Measurements from ENCODE around the gene MYO10.
A peak's percentile ranks its signal among the peaks of the same experiment; 100 is the strongest.

The MYO10 gene

DNA sequence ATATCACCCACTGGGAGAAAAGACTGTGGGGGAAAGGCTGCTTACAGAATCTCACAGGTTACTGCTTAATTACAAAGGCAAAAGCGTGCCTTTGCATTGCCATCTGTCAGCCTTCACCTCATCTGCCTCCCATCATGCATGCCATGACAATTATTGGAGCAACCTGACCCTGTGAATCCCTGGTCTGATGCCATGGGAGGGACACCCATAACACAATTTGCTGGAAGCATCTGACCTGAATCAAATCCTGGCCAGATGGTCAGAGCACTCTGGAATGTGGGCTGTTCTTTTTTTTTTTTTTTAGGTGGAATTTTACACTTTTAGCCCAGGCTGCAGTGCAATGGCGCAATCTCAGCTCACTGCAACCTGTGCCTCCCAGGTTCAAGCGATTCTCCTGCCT lies 307.7 kb downstream of the MYO10 start:
- Histone ChIP-seq H3K79me2 (no peaks in the 10 kb centered on the region), H3K27ac (no peak overlapping the region), H3K4me2 (ENCODE audit: low read length) (no peak overlapping the region), H3K9ac (no peak overlapping the region), H2AFZ (no peak overlapping the region), H3K4me3 (ENCODE audit: low read depth, low read length) (no peak overlapping the region), H3K36me3 (ENCODE audit: control insufficient read depth, insufficient read depth, low read length) (no peaks in the 10 kb centered on the region), H3K27me3 (ENCODE audit: control insufficient read depth, insufficient read depth, low read length) (no peaks in the 10 kb centered on the region), H3K4me1 (peaks cover 9% of the 10 kb centered on the region), H3K9me3 (ENCODE audit: control insufficient read depth, low read length) (no peaks in the 10 kb centered on the region)
- TF ChIP-seq, protein P1, sequence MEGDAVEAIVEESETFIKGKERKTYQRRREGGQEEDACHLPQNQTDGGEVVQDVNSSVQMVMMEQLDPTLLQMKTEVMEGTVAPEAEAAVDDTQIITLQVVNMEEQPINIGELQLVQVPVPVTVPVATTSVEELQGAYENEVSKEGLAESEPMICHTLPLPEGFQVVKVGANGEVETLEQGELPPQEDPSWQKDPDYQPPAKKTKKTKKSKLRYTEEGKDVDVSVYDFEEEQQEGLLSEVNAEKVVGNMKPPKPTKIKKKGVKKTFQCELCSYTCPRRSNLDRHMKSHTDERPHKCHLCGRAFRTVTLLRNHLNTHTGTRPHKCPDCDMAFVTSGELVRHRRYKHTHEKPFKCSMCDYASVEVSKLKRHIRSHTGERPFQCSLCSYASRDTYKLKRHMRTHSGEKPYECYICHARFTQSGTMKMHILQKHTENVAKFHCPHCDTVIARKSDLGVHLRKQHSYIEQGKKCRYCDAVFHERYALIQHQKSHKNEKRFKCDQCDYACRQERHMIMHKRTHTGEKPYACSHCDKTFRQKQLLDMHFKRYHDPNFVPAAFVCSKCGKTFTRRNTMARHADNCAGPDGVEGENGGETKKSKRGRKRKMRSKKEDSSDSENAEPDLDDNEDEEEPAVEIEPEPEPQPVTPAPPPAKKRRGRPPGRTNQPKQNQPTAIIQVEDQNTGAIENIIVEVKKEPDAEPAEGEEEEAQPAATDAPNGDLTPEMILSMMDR (IDR thresholded peaks at IDR 0.05), result no peak

DNA sequence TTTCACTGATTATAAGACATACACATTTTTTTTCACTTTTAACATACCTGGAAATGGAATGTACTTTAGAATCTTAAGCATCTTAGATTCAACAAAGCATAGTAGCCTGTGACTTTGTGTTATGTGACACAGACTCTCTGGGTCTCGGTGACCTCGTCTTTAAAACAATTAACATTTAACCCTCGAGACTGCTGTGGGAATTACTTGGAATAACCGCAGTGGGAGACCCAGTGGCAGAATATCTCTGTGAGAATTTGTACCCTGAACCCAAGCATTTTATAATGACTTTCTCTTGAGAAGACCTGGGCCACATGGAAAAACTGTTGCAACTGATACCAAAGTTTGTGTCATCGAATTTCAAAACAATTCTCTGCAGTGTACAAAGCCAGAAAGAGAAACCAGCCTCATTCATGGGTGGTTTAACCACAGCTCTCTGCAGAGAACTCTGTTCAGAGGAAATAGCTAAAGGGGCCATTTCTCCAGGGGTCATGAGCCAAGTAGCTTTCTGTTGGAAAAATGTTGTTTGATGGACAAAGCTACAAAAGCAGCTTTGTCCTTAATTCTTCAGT lies 309.3 kb downstream of the MYO10 start:
- H3K4me2 ChIP-seq (ENCODE audit: low read length), result peak overlapping the region; percentile 7
- H3K4me1 ChIP-seq, result peaks cover 9% of the 10 kb centered on the region
- no peaks in the 10 kb centered on the region for H3K36me3 ChIP-seq (ENCODE audit: control insufficient read depth, insufficient read depth, low read length)
- H3K27me3 ChIP-seq (ENCODE audit: control insufficient read depth, insufficient read depth, low read length), result no peaks in the 10 kb centered on the region
- no peak overlapping the region for H3K4me3 ChIP-seq (ENCODE audit: low read depth, low read length)
- no peak overlapping the region for H3K9ac ChIP-seq
- H3K27ac ChIP-seq, result no peak overlapping the region
- H3K9me3 ChIP-seq (ENCODE audit: control insufficient read depth, low read length), result no peaks in the 10 kb centered on the region
- H3K79me2 ChIP-seq, result no peaks in the 10 kb centered on the region
- H2AFZ ChIP-seq, result no peak overlapping the region
- TF ChIP-seq, protein P1 (IDR thresholded peaks at IDR 0.05), result no peak

DNA sequence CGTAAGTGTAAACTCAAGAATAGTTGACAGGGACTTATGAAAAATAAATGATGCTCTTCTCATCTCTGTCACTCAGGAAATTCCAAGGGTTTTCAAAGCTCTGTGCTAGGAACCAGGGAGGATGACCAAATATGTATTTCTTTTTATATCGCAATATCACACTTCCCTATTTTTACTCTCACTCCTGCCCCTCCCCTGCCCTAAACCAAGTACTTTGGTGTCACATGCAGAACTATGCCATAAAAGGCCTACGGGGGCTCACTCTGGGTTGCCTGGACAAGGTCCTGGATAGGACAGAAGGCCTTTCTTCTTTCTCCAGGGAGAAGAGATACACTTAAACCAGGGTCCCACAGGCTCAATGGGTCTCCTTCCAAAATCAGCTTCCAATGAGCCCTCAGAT lies 311.0 kb downstream of the MYO10 start:
- Histone ChIP-seq H3K9ac (no peak overlapping the region), H3K4me3 (ENCODE audit: low read depth, low read length) (no peak overlapping the region), H3K36me3 (ENCODE audit: control insufficient read depth, insufficient read depth, low read length) (no peaks in the 10 kb centered on the region), H3K27ac (no peak overlapping the region), H3K27me3 (ENCODE audit: control insufficient read depth, insufficient read depth, low read length) (no peaks in the 10 kb centered on the region), H2AFZ (no peak overlapping the region), H3K4me1 (peaks cover 9% of the 10 kb centered on the region), H3K9me3 (ENCODE audit: control insufficient read depth, low read length) (no peaks in the 10 kb centered on the region), H3K4me2 (ENCODE audit: low read length) (no peak overlapping the region), H3K79me2 (no peaks in the 10 kb centered on the region)
- TF ChIP-seq, protein P1 (IDR thresholded peaks at IDR 0.05), result no peak

DNA sequence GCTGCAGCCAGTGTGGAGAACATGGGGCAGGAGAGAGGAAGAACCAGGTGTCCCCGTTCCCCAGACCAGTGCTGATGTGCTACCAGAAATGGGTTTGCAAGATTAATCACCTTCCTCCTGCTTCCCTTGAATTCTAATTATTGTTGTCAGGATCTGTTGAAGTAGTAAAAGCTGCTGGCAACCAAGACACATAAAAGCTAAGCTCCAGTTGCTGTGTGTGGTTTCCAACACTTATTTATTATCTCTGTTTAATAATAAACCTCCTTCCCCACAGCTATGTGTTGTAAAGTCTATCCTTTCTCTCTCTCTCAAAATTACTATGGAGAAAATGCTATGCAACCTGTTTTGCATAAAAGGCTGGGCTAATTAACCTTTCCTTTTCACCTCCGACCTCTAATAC lies 317.0 kb downstream of the MYO10 start:
- Histone ChIP-seq H3K4me3 (ENCODE audit: low read depth, low read length) (no peak overlapping the region), H3K36me3 (ENCODE audit: control insufficient read depth, insufficient read depth, low read length) (no peaks in the 10 kb centered on the region), H3K4me2 (ENCODE audit: low read length) (no peak overlapping the region), H3K79me2 (no peaks in the 10 kb centered on the region), H3K27me3 (ENCODE audit: control insufficient read depth, insufficient read depth, low read length) (no peaks in the 10 kb centered on the region), H3K27ac (no peak overlapping the region), H3K9me3 (ENCODE audit: control insufficient read depth, low read length) (no peaks in the 10 kb centered on the region), H3K9ac (no peak overlapping the region), H2AFZ (no peak overlapping the region), H3K4me1 (peaks cover 3% of the 10 kb centered on the region)
- TF ChIP-seq, protein P1 (IDR thresholded peaks at IDR 0.05), result no peak

- Histone ChIP-seq H3K9ac (no peak overlapping the region), H3K27ac (no peak overlapping the region), H3K27me3 (ENCODE audit: control insufficient read depth, insufficient read depth, low read length) (no peaks in the 10 kb centered on the region)
These were observed 317.8 kb downstream of the MYO10 start for GRCh38 chr5:16618138-16618897.

More at GRCh38 chr5:16618138-16618897, 317.8 kb downstream of the MYO10 start:
- peak overlapping the region; percentile 89 for H2AFZ ChIP-seq
- H3K4me1 ChIP-seq, result peaks cover 3% of the 10 kb centered on the region
- no peak overlapping the region for H3K4me3 ChIP-seq (ENCODE audit: low read depth, low read length)
- H3K4me2 ChIP-seq (ENCODE audit: low read length), result no peak overlapping the region
- H3K9me3 ChIP-seq (ENCODE audit: control insufficient read depth, low read length), result no peaks in the 10 kb centered on the region
- H3K36me3 ChIP-seq (ENCODE audit: control insufficient read depth, insufficient read depth, low read length), result no peaks in the 10 kb centered on the region
- no peaks in the 10 kb centered on the region for H3K79me2 ChIP-seq
- TF ChIP-seq, protein P1 (IDR thresholded peaks at IDR 0.05), result no peak
